Measurements from ENCODE around the gene GLP2R.
"Not testable (repeated sequence)": the region's sequence is repeated elsewhere in the genome, so short reads cannot be mapped to it uniquely, and the experiment has no call there.

GLP2R gene

GRCh38 chr17:9825641-9826150, at the start of gene GLP2R:
GLP2R (plus strand) TSS chr17:9825924; CDS start chr17:9826064, 140 bp downstream.
- no peak for DNase-seq

DNA sequence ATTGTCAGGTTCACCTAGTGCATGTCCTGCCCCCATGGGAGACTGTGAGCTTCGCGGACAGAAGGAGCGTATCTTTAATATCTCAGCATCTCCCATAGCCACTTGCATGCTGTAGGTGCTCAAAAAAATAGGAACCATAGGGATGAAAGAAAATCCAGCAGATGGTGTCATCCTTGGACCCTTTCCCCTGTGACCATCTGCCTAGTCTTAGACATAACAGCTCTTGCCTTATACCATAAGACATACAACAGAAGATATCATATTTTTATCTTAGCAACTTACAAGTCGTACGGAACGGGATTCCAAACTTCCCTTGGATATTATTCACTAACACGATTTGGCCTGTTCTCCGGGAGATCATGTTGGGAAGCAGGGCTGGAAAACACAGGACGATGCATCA, 48.8 kb upstream of the GLP2R start:
- DNase-seq, result no peak

- DNase-seq, result no peak
Measured at GRCh38 chr17:9780552-9780951, 45.2 kb upstream of the GLP2R start.

- DNase-seq, result no peak
Measured at GRCh38 chr17:9783050-9783449, 42.7 kb upstream of the GLP2R start.

DNA sequence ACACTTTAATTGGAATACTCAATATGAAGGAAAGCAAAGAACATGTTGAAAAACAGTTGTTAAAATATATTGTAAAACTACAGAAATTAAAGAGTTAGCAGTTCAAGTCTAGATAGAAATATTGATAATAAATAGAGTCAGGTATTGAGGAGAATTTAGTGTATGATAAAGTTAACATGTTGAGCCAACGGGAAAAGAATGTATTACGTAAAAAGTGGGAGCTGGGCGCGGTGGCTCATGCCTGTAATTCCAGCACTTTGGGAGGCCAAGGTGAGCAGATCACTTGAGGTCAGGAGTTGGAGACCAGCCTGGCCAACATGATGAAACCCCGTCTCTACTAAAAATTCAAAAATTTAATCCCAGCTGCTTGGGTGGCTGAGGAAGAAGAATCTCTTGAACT, 42.3 kb upstream of the GLP2R start:
- DNase-seq, result not testable (repeated sequence)

GRCh38 chr17:9784544-9784943, 41.2 kb upstream of the GLP2R start:
- no peak for DNase-seq

- DNase-seq, result no peak
Measured at GRCh38 chr17:9788601-9789000, 37.1 kb upstream of the GLP2R start.

- DNase-seq, result no peak
Measured at GRCh38 chr17:9790316-9790715, 35.4 kb upstream of the GLP2R start.

GRCh38 chr17:9790889-9791876, 34.5 kb upstream of the GLP2R start, which contains the start of gene DHRS7C:
DHRS7C (minus strand) TSS chr17:9791592; CDS start chr17:9791284, 308 bp downstream.
- DNase-seq, result no peak

DNA sequence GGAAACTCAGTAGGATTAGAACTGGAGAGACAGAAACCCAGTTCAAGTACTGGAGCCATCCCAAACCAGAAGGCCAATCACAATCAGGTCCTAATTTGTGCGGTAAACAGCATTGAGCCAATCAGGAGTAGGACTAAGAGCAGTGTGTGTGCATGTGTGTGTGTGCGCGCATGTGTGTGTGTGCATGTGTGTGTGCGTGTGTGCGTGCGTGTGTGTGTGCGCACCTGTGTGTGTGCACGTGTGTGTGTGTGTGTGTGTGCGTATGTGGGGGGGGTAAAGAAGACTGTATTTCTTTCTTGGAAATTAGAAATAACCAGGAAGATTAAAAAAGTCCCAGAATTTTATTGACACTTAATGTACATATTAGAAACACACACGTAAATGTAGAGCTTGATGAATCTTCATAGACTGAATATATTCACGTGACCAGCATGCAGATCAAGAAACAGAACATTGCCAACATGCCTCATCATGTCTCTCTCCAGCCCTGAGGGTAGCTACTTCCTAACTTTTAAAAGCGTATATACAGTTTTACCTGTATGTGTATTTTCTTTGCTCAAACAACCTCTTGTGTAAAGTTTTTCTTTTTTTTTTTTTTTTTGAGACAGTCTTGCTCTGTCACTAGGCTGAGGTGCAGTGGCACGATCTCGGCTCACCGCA, 33.4 kb upstream of the GLP2R start:
- no peak for DNase-seq

GRCh38 chr17:9798008-9798407, 27.7 kb upstream of the GLP2R start:
- no peak for DNase-seq

GRCh38 chr17:9798724-9799123, 27.0 kb upstream of the GLP2R start:
- DNase-seq, result no peak

GRCh38 chr17:9801505-9801904, 24.2 kb upstream of the GLP2R start:
- no peak for DNase-seq

DNA sequence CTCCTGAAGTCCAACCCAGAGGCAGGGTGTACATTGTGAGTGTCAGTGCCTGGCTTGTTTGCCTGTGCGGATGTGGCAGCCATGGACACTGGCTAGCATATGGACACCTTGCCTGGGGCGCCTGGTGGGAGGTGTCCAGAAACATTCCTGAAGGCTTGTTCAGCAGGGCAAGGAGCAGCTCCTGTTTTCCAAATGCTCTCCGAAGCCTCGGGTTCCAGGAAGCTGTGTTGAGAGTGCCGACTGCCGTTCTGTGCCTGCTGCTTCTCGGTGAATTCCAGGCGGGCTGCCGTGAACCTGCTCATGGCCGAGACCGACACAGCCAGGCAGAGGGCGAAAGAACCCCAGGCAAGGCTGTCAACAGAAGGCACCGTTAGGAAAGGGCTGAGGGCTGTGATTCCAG, 23.4 kb upstream of the GLP2R start:
- no peak for DNase-seq

DNA sequence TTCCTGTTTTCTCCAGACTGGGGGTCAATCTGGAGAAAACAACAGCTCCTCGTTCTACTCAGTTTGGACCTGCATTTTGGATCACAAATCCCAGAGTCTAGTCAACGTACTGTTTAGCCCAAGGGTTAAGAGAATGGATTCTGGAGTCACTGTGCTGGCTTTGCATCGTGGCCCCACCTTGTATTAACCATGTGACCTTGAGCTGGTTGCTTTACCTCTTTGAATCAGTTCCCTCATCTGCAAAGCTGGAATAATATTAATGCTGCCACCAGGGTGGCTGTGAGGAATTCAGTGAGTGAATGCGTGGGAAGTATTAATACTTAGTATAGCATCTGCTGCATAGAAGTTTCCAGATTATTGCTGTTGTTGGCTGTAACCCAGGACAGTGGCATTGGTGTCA, 23.0 kb upstream of the GLP2R start:
- DNase-seq, result no peak

- no peak for DNase-seq
Measured at GRCh38 chr17:9805769-9806168, 20.0 kb upstream of the GLP2R start.

GRCh38 chr17:9806699-9807098, 19.0 kb upstream of the GLP2R start:
- DNase-seq, result no peak

DNA sequence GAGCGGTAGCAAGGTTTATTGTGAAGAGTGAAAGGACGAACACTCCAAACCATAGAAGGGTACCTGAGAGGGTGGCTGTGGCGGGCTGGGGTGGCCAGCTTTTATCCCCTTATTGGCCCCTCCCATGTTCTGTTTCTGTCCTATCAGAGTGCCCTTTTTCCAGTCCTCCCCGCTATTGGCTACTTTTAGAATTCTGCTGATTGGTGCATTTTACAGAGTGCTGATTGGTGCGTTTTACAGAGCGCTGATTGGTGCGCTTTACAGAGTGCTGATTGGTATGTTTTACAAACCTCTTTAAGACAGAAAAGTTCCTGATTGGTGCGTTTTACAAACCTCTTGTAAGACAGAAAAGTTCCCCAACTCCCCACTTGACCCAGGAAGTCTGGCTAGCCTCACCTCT, 16.3 kb upstream of the GLP2R start:
- DNase-seq, result no peak

DNA sequence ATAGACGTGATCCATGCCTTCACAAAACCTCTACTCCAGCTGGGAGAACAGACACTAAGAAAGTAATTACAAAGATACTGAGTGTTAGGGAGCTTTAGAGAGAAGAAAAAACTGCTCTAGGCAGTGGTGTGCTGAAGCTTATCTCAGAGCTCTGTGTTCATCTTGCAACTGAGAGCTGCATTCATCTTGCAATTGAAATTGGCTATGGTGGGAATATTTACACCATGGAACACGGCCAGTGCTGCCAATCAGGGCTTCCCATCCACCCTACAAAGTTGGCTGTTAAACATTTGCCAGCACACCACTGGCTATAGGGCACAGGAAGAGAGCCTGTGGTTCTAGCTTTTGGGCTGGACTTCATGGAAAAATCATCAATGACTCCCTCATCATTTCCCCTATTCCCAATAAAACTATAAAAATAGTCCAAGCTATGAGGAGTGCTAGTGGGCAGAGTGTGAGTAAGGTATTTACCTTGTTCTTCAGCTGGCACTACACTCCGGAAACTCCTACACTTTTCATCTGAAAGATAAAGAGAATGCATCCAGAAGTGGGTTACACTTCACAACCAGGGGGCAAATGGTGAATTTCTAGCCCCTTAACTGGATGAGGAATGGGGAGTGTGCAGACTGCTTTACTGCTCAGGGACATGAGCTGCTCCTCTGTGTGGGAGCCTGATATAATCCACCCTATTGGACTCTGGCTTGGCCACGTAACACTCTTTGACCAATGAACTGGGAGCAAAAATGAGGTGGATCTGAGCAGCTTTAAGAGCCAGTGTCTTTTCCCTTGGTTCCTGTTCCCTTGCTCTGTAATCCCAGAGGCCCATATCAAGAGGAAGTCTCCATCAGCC, 15.4 kb upstream of the GLP2R start:
- DNase-seq, result no peak

GRCh38 chr17:9811086-9811485, 14.6 kb upstream of the GLP2R start:
- no peak for DNase-seq

DNA sequence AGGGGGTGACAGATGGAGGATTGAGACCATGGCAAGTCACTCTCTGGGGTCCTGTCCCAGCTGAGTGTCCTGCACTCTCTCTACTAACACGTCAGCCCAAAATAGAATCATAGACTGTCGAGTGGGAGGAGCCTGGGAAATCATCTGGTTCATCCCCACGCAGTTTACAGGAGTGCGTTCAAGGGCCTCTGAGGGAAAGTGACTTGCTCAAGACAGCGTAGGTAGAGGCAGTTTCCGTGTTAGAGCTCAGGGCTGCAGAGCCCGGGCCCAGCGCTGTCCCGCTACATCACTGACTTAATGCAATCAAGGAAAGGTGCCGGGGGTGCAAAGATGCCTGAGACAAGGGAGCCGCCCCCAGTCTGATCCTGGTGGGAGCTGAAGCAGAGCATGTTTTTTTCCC, 14.2 kb upstream of the GLP2R start:
- DNase-seq, result no peak

GRCh38 chr17:9813166-9813565, 12.6 kb upstream of the GLP2R start:
- DNase-seq, result no peak
